ENCODE data around the gene LRRC40. TPM values are rescaled to one million over a fixed set of nuclear protein-coding genes. Genes with fewer than 3 reads are reported as not detected.
A peak's percentile ranks its signal among the peaks of the same experiment; 100 is the strongest.

LRRC40 gene
- total RNA-seq, 1 experiment from 2014 or later, result 13.4 TPM

- Histone ChIP-seq H3K9ac (ENCODE audit: low read length) (peak within 1 kb of the TSS; percentile 89), H3K36me3 (ENCODE audit: control insufficient read depth in 1 of 2, insufficient read depth in 2 of 2, low read length in 2 of 2) (peaks cover 19 to 24% of the 10 kb centered on the region in 2 experiments; a peak in 3 of 4 replicates), H3K9me3 (ENCODE audit: control insufficient read depth in 1 of 2, insufficient read depth in 1 of 2, low read depth in 1 of 2, low read length in 2 of 2) (no peaks in the 10 kb centered on the region), H4K20me1 (ENCODE audit: insufficient read depth) (peaks cover 21% of the 10 kb centered on the region; the same call in 1 of the 2 replicates), H3K27me3 (ENCODE audit: insufficient read depth, low read length) (no peaks in the 10 kb centered on the region), H3K9me2 (ENCODE audit: insufficient read depth) (no peaks in the 10 kb centered on the region), H3K4me3 (replicated peaks in 1 of 2; ENCODE audit: low read depth in 1 of 2, low read length in 2 of 2) (peak within 1 kb of the TSS; percentile 74 to 78), H3K27ac (ENCODE audit: low read depth, low read length) (peak within 1 kb of the TSS; percentile 96), H3K4me2 (ENCODE audit: low read length) (peak within 1 kb of the TSS; percentile 75), H3K4me1 (ENCODE audit: control insufficient read depth in 1 of 2, insufficient read depth in 2 of 2, low read length in 2 of 2) (peaks cover 4 to 16% of the 10 kb centered on the region in 2 experiments; a peak in 3 of 4 replicates), H3K79me2 (ENCODE audit: insufficient read depth, low read length) (peaks cover 97% of the 10 kb centered on the region), H2AFZ (ENCODE audit: low read depth, low read length, poor library complexity, severe bottlenecking) (peak within 1 kb of the TSS; percentile 37)
- RAD21 ChIA-PET (ENCODE audit: low non-redundant PET in 1 of 2, low total read pairs in 2 of 2, uncharacterized antibody in 2 of 2, unreplicated experiment in 2 of 2), result no interaction called here
- BruUV-seq (replicated peaks), result TSS peak; percentile 36
- POLR2A ChIA-PET, result interaction anchor here (0.8 to 1.3 kb wide), 5 partner anchors 11 to 222 kb away, joined by 3 to 8 read pairs (median 3); partner anchors contain the start of gene LRRC40
- CTCF ChIA-PET, result interaction anchor here (0.6 to 0.9 kb wide), 2 partner anchors 30 to 88 kb away, joined by 3 read pairs; no protein-coding TSS in a partner anchor
- intact Hi-C loops (cut with micrococcal nuclease), result loop anchor here (1.0 to 10.0 kb wide), 2 partner anchors 15 to 193 kb away; partner anchors contain the start of gene CTH
- DNase-seq (ENCODE audit: low read depth, low spot score) (peak; percentile 85), ATAC-seq (peak; percentile 96)
- TF ChIP-seq POLR2A (IDR thresholded peaks at IDR 0.05; ENCODE audit: borderline replicate concordance, extremely low read depth, insufficient read depth, insufficient read length) (peak; percentile 55), ZFX (IDR thresholded peaks at IDR 0.05) (peak; percentile 98), MAX (IDR thresholded peaks at IDR 0.05) (peak; percentile 92), SRF (IDR thresholded peaks at IDR 0.05; ENCODE audit: low read depth) (no peak; the same call in 1 of the 2 replicates), ZBTB33 (IDR thresholded peaks at IDR 0.05; ENCODE audit: extremely low read depth, insufficient replicate concordance, low read length) (peak; percentile 71), ATF3 (IDR thresholded peaks at IDR 0.05) (no peak), CBX3 (IDR thresholded peaks at IDR 0.05; ENCODE audit: low read depth) (peak; percentile 76; the same call in 1 of the 2 replicates), SP1 (IDR thresholded peaks at IDR 0.05; ENCODE audit: low read depth) (peak; percentile 59; the same call in 1 of the 2 replicates), ZNF274 (IDR thresholded peaks at IDR 0.05; ENCODE audit: low read depth, low read length) (no peak), CEBPB (IDR thresholded peaks at IDR 0.05; ENCODE audit: low read depth) (no peak), EZH2 (IDR thresholded peaks at IDR 0.05) (no peak), ELF1 (IDR thresholded peaks at IDR 0.05; ENCODE audit: borderline replicate concordance, low read depth) (no peak), POLR2AphosphoS5 (IDR thresholded peaks at IDR 0.05; ENCODE audit: low read depth, low read length) (peak; percentile 93), REST (IDR thresholded peaks at IDR 0.05; ENCODE audit: low read depth) (no peak), CTCF (IDR thresholded peaks at IDR 0.05 in 2 of 3, conservative IDR thresholded peaks at IDR 0.05 in 1 of 3; ENCODE audit: borderline replicate concordance in 1 of 3, insufficient read depth in 1 of 3, low read depth in 2 of 3, low read length in 2 of 3) (no peak), JUND (IDR thresholded peaks at IDR 0.05) (peak; percentile 25; the same call in 1 of the 2 replicates), TCF7L2 (IDR thresholded peaks at IDR 0.05; ENCODE audit: borderline replicate concordance, extremely low read depth, insufficient read depth, insufficient read length) (peak; percentile 48)
Measured at GRCh38 chr1:70221238-70222121, 16.1 kb upstream of the LRRC40 start, which contains the start of gene SRSF11. TSS of gene SRSF11 (plus strand) at chr1:70221380. CDS start at chr1:70221637, 257 bp downstream.
